H9 (cell line): Measurements from ENCODE around the gene TNFRSF6B. TPM values are rescaled to one million over a fixed set of nuclear protein-coding genes. Genes with fewer than 3 reads are reported as not detected.

ENCODE experiments used
- DNase-seq: peaks from one replicate; pipeline ENCODE4 v3.0.0-alpha.2; 2017
- H2AFZ ChIP-seq: one replicate; pipeline ENCODE4 v1.6.1; 2013; ENCODE audit warnings: mild to moderate bottlenecking, low read length, control low read depth, moderate library complexity
- H2AK5ac ChIP-seq: 2 replicates; pipeline ENCODE4 v1.6.1; 2013; ENCODE audit warnings: low read length, control low read depth, mixed read lengths; ENCODE audit not compliant: insufficient read length
- H2BK120ac ChIP-seq: one replicate; pipeline ENCODE4 v1.6.1; 2013; ENCODE audit warnings: low read depth, mild to moderate bottlenecking, low read length, control low read depth, inconsistent platforms; ENCODE audit not compliant: poor library complexity, severe bottlenecking
- H2BK12ac ChIP-seq: 2 replicates; pipeline ENCODE4 v1.6.1; 2013; ENCODE audit warnings: low read length, control low read depth, mixed read lengths, low read depth; ENCODE audit not compliant: insufficient read length
- H2BK15ac ChIP-seq: 2 replicates; pipeline ENCODE4 v1.6.1; 2013; ENCODE audit warnings: low read depth, low read length, control low read depth
- H2BK20ac ChIP-seq: one replicate; pipeline ENCODE4 v1.6.1; 2013; ENCODE audit warnings: low read depth, mild to moderate bottlenecking, low read length, control low read depth, inconsistent platforms; ENCODE audit not compliant: poor library complexity, severe bottlenecking
- H2BK5ac ChIP-seq: 2 replicates; pipeline ENCODE4 v1.6.1; 2013; ENCODE audit warnings: low read length, control low read depth, mixed read lengths; ENCODE audit not compliant: insufficient read length
- H3K14ac ChIP-seq: 2 replicates; pipeline ENCODE4 v1.6.1; 2013; ENCODE audit warnings: low read length, control low read depth; ENCODE audit not compliant: insufficient read depth
- H3K18ac ChIP-seq: 2 replicates; pipeline ENCODE4 v1.6.1; 2013; ENCODE audit warnings: low read depth, mild to moderate bottlenecking, mixed read lengths, low read length, control low read depth; ENCODE audit not compliant: insufficient read length
- H3K23ac ChIP-seq: 2 replicates; pipeline ENCODE4 v1.6.1; 2013; ENCODE audit warnings: low read length, control low read depth, mixed read lengths, low read depth; ENCODE audit not compliant: insufficient read length
- H3K23me2 ChIP-seq: 2 replicates; pipeline ENCODE4 v1.6.1; 2013; ENCODE audit warnings: low read depth, mild to moderate bottlenecking, mixed read lengths, low read length, control low read depth; ENCODE audit not compliant: insufficient read length, poor library complexity, severe bottlenecking
- H3K27ac ChIP-seq: 2 replicates; pipeline ENCODE4 v1.5.1; 2013; ENCODE audit warnings: low read length, control low read depth, mixed read lengths, low read depth; ENCODE audit not compliant: insufficient read length
- H3K27me3 ChIP-seq: 2 replicates; pipeline ENCODE4 v1.6.1; 2013; ENCODE audit warnings: low read length, control low read depth, inconsistent platforms; ENCODE audit not compliant: insufficient read depth
- H3K4ac ChIP-seq: 2 replicates; pipeline ENCODE4 v1.6.1; 2013; ENCODE audit warnings: low read depth, mild to moderate bottlenecking, control low read depth, inconsistent platforms, low read length, moderate library complexity
- H3K4me1 ChIP-seq: 2 replicates; pipeline ENCODE4 v1.6.1; 2013; ENCODE audit warnings: low read length, control low read depth, inconsistent platforms; ENCODE audit not compliant: insufficient read depth
- H3K4me2 ChIP-seq: 2 replicates; pipeline ENCODE4 v1.6.1; 2013; ENCODE audit warnings: low read length, control low read depth, mixed read lengths; ENCODE audit not compliant: insufficient read length, insufficient read depth
- H3K56ac ChIP-seq: 2 replicates; pipeline ENCODE4 v1.6.1; 2013; ENCODE audit warnings: low read depth, mild to moderate bottlenecking, mixed read lengths, low read length, control low read depth; ENCODE audit not compliant: insufficient read length
- H3K79me1 ChIP-seq: 2 replicates; pipeline ENCODE4 v1.6.1; 2013; ENCODE audit warnings: low read depth, mild to moderate bottlenecking, moderate library complexity, low read length, control low read depth, inconsistent platforms; ENCODE audit not compliant: insufficient read depth, poor library complexity, severe bottlenecking
- H3K79me2 ChIP-seq: 2 replicates; pipeline ENCODE4 v1.6.1; 2013; ENCODE audit warnings: low read length, control low read depth, inconsistent platforms; ENCODE audit not compliant: insufficient read depth
- H3K9ac ChIP-seq: 2 replicates; pipeline ENCODE4 v1.6.1; 2013; ENCODE audit warnings: low read length, control low read depth, mixed read lengths; ENCODE audit not compliant: insufficient read length; ENCODE audit errors: extremely low read depth
- H3K9me3 ChIP-seq: one replicate; pipeline ENCODE4 v1.6.1; 2013; ENCODE audit warnings: low read depth, low read length, inconsistent platforms; ENCODE audit not compliant: control insufficient read depth
- H3T11ph ChIP-seq: one replicate; pipeline ENCODE4 v1.6.1; 2013; ENCODE audit warnings: mild to moderate bottlenecking, low read length, control low read depth, inconsistent platforms
- H4K20me1 ChIP-seq: one replicate; pipeline ENCODE4 v1.6.1; 2013; ENCODE audit not compliant: control insufficient read depth, insufficient read length, insufficient read depth
- H4K5ac ChIP-seq: 2 replicates; pipeline ENCODE4 v1.6.1; 2013; ENCODE audit warnings: low read depth, mild to moderate bottlenecking, mixed read lengths, low read length, control low read depth; ENCODE audit not compliant: insufficient read length
- H4K8ac ChIP-seq: replicated peaks from 2 replicates; pipeline ENCODE4 v1.6.1; 2013; ENCODE audit warnings: low read length, control low read depth, mixed read lengths, low read depth; ENCODE audit not compliant: insufficient read length
- H4K91ac ChIP-seq: 2 replicates; pipeline ENCODE4 v1.6.1; 2013; ENCODE audit warnings: low read depth, mild to moderate bottlenecking, moderate library complexity, mixed read lengths, low read length, control low read depth; ENCODE audit not compliant: insufficient read length
- H3K27ac Mint-ChIP-seq, 3 experiments: 2 replicates in 2 of 3; 3 replicates in 1 of 3; pipeline ENCODE4 v1.8.0; 2020 to 2021; ENCODE audit warnings: mixed read lengths in 3 of 3, mild to moderate bottlenecking in 1 of 3, moderate library complexity in 1 of 3
- H3K27me3 Mint-ChIP-seq: 2 replicates; pipeline ENCODE4 v1.8.0; 2021; ENCODE audit warnings: low read depth, mild to moderate bottlenecking, moderate library complexity, mixed read lengths
- H3K36me3 Mint-ChIP-seq, 3 experiments: 2 replicates in 2 of 3; 3 replicates in 1 of 3; pipeline ENCODE4 v1.8.0; 2020 to 2021; ENCODE audit warnings: low read depth in 3 of 3, mixed read lengths in 3 of 3; ENCODE audit not compliant: insufficient read depth in 1 of 3
- H3K4me1 Mint-ChIP-seq, 2 experiments: 2 replicates each; pipeline ENCODE4 v1.8.0; 2020; ENCODE audit warnings: mixed read lengths in 2 of 2
- H3K4me3 Mint-ChIP-seq, 2 experiments: 2 replicates in 1 of 2; 3 replicates in 1 of 2; pipeline ENCODE4 v1.8.0; 2020 to 2021; ENCODE audit warnings: mild to moderate bottlenecking in 2 of 2, mixed read lengths in 2 of 2, moderate library complexity in 1 of 2
- H3K9me3 Mint-ChIP-seq, 2 experiments: 2 replicates in 1 of 2; 3 replicates in 1 of 2; pipeline ENCODE4 v1.8.0; 2020; ENCODE audit warnings: mild to moderate bottlenecking in 2 of 2, mixed read lengths in 2 of 2, moderate library complexity in 1 of 2
- WGBS: extraction: QIAGEN DNeasy Blood & Tissue Kit; methylation state at CpG from one replicate; pipeline ENCODE4 v1.1.7; 2013; ENCODE audit warnings: missing lambda C conversion rate, low lambda C conversion rate, mixed read lengths; ENCODE audit not compliant: insufficient read length; ENCODE audit errors: extremely low coverage; 5-methylcytosine and 5-hydroxymethylcytosine counted together
- total RNA-seq: library from RNA; stranded (reverse); gene quantifications from 2 replicates; pipeline ENCODE4 v1.2.1, GENCODE V29; 2021
- TF ChIP-seq, protein P1 (sequence below): fragments of 200-600 bp; sonication (generic); conservative IDR thresholded peaks from 3 replicates; pipeline ENCODE4 v1.8.0; 2021; ENCODE audit warnings: antibody characterized with exemption, mild to moderate bottlenecking

Gene TNFRSF6B
- total RNA-seq, 1 experiment from 2014 or later: not detected

GRCh38 chr20:63685269-63686026 is 11.0 kb upstream of the TNFRSF6B start:
- no peak overlapping the region for H2AFZ ChIP-seq
- no peak overlapping the region for H3K9ac ChIP-seq
- Mint-ChIP-seq H3K4me3 (no peak overlapping the region), H3K27ac (no peak overlapping the region; a peak in 1 of 7 replicates), H3K27me3 (no peaks in the 10 kb centered on the region), H3K9me3 (no peaks in the 10 kb centered on the region), H3K4me1 (no peaks in the 10 kb centered on the region), H3K36me3 (peaks cover 0 to 3% (median 0%) of the 10 kb centered on the region in 3 experiments; a peak in 2 of 7 replicates)
- no peak overlapping the region for H2BK12ac ChIP-seq
- H2AK5ac ChIP-seq: no peak overlapping the region
- H3K79me2 ChIP-seq: no peaks in the 10 kb centered on the region
- no peak overlapping the region for H4K8ac ChIP-seq
- no peak overlapping the region for H2BK20ac ChIP-seq
- no peak overlapping the region for H3K27ac ChIP-seq
- no peak overlapping the region for H2BK5ac ChIP-seq
- no peaks in the 10 kb centered on the region for H3K9me3 ChIP-seq
- no peak overlapping the region for H3K56ac ChIP-seq
- H2BK120ac ChIP-seq: no peak overlapping the region
- no peaks in the 10 kb centered on the region for H3K79me1 ChIP-seq
- no peak overlapping the region for H3K23ac ChIP-seq
- no peaks in the 10 kb centered on the region for H4K20me1 ChIP-seq
- H2BK15ac ChIP-seq: no peak overlapping the region
- H4K5ac ChIP-seq: no peak overlapping the region
- H3K4me2 ChIP-seq: no peak overlapping the region
- no peak overlapping the region for H3K4ac ChIP-seq
- no peak overlapping the region for H3T11ph ChIP-seq
- H4K91ac ChIP-seq: no peak overlapping the region
- H3K14ac ChIP-seq: no peak overlapping the region
- no peaks in the 10 kb centered on the region for H3K4me1 ChIP-seq
- H3K27me3 ChIP-seq: no peaks in the 10 kb centered on the region
- no peak for DNase-seq
- TF ChIP-seq, protein P1, sequence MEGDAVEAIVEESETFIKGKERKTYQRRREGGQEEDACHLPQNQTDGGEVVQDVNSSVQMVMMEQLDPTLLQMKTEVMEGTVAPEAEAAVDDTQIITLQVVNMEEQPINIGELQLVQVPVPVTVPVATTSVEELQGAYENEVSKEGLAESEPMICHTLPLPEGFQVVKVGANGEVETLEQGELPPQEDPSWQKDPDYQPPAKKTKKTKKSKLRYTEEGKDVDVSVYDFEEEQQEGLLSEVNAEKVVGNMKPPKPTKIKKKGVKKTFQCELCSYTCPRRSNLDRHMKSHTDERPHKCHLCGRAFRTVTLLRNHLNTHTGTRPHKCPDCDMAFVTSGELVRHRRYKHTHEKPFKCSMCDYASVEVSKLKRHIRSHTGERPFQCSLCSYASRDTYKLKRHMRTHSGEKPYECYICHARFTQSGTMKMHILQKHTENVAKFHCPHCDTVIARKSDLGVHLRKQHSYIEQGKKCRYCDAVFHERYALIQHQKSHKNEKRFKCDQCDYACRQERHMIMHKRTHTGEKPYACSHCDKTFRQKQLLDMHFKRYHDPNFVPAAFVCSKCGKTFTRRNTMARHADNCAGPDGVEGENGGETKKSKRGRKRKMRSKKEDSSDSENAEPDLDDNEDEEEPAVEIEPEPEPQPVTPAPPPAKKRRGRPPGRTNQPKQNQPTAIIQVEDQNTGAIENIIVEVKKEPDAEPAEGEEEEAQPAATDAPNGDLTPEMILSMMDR: no peak
- WGBS: no CpG with 5 or more reads among the region's 21 CpGs
- H3K23me2 ChIP-seq: no peaks in the 10 kb centered on the region
- no peak overlapping the region for H3K18ac ChIP-seq
